K562 (cell line): Measurements from ENCODE around the gene NRXN3.

Experiments used
- CHD1 ChIP-seq: fragments of 200-600 bp; sonication (generic); IDR thresholded peaks from one replicate; pipeline ENCODE4 v1.6.1; 2012; ENCODE audit warnings: mild to moderate bottlenecking, moderate library complexity, low read length, inconsistent platforms
- SPI1 ChIP-seq: IDR thresholded peaks from 2 replicates; pipeline ENCODE4 v1.6.1; 2011; ENCODE audit warnings: low read depth, low read length, control low read depth, borderline replicate concordance
- TF ChIP-seq, protein P1 (sequence below), 3 experiments: IDR thresholded peaks in 2 of 3; conservative IDR thresholded peaks in 1 of 3; 2 replicates each; pipeline ENCODE4 v1.5.1; 2011 to 2012; ENCODE audit warnings: low read length in 3 of 3, mild to moderate bottlenecking in 3 of 3, control low read depth in 2 of 3, improper control_type of control experiment in 1 of 3, inconsistent platforms in 1 of 3, low read depth in 1 of 3, mixed read lengths in 1 of 3, moderate library complexity in 1 of 3; ENCODE audit not compliant: insufficient read depth in 2 of 3
- TF ChIP-seq, protein P2 (sequence below): sonication (generic); formaldehyde crosslinking; IDR thresholded peaks from 2 replicates; pipeline ENCODE4 v1.8.0; 2022; ENCODE audit warnings: mild to moderate bottlenecking, low read depth, missing genetic modification reagents

DNA sequence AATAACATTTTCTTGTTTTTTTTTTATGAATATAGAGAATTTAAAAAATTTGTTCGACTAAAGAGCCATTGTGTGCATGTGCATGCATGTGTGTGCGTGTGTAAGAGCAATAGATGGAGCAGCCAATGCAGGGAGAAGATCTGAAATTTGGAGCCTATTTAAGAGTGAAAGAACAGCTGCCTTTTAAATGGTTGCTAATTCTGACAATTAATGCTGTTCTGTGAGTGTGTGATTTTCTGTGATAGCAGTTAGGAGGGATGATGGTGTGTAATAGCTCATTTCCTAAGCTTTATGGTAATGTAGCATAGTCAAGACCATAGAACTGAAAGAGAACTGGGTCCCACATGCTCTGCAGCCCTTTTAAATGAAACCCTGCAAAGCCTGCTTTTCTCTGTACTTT is 137.9 kb downstream of the NRXN3 start:
- TF ChIP-seq CHD1 (no peak), SPI1 (no peak)
- TF ChIP-seq, protein P1, sequence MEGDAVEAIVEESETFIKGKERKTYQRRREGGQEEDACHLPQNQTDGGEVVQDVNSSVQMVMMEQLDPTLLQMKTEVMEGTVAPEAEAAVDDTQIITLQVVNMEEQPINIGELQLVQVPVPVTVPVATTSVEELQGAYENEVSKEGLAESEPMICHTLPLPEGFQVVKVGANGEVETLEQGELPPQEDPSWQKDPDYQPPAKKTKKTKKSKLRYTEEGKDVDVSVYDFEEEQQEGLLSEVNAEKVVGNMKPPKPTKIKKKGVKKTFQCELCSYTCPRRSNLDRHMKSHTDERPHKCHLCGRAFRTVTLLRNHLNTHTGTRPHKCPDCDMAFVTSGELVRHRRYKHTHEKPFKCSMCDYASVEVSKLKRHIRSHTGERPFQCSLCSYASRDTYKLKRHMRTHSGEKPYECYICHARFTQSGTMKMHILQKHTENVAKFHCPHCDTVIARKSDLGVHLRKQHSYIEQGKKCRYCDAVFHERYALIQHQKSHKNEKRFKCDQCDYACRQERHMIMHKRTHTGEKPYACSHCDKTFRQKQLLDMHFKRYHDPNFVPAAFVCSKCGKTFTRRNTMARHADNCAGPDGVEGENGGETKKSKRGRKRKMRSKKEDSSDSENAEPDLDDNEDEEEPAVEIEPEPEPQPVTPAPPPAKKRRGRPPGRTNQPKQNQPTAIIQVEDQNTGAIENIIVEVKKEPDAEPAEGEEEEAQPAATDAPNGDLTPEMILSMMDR (IDR thresholded peaks at IDR 0.05 in 2 of 3, conservative IDR thresholded peaks at IDR 0.05 in 1 of 3; ENCODE audit: insufficient read depth in 2 of 3, low read depth in 1 of 3, low read length in 3 of 3), result no peak
- TF ChIP-seq, protein P2, sequence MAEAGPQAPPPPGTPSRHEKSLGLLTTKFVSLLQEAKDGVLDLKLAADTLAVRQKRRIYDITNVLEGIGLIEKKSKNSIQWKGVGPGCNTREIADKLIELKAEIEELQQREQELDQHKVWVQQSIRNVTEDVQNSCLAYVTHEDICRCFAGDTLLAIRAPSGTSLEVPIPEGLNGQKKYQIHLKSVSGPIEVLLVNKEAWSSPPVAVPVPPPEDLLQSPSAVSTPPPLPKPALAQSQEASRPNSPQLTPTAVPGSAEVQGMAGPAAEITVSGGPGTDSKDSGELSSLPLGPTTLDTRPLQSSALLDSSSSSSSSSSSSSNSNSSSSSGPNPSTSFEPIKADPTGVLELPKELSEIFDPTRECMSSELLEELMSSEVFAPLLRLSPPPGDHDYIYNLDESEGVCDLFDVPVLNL (CRISPR knock-in tag), result no peak
